Parathyroid adenoma (tissue), 2 donors: Measurements from ENCODE around the gene HOXB7.

Experiments
- H2AFZ ChIP-seq: fragments of 300-600 bp; sonication (generic); one replicate; pipeline ENCODE4 v1.7.0; 2017; ENCODE audit warnings: antibody characterized with exemption, mild to moderate bottlenecking
- H3K27ac ChIP-seq: fragments of 300-600 bp; sonication (generic); one replicate; pipeline ENCODE4 v1.7.0; 2017
- H3K27me3 ChIP-seq: fragments of 300-600 bp; sonication (generic); one replicate; pipeline ENCODE4 v1.7.0; 2017; ENCODE audit warnings: low read length; ENCODE audit not compliant: control insufficient read depth, insufficient read depth
- H3K36me3 ChIP-seq: fragments of 300-600 bp; sonication (generic); one replicate; pipeline ENCODE4 v1.7.0; 2017; ENCODE audit warnings: low read length; ENCODE audit not compliant: control insufficient read depth, insufficient read depth
- H3K4me1 ChIP-seq: fragments of 300-600 bp; sonication (generic); one replicate; pipeline ENCODE4 v1.7.0; 2017; ENCODE audit warnings: control low read depth
- H3K4me2 ChIP-seq: fragments of 300-600 bp; sonication (generic); one replicate; pipeline ENCODE4 v1.7.0; 2017; ENCODE audit warnings: low read length
- H3K4me3 ChIP-seq: fragments of 300-600 bp; sonication (generic); one replicate; pipeline ENCODE4 v1.7.0; 2017; ENCODE audit warnings: low read depth, low read length
- H3K79me2 ChIP-seq: fragments of 300-600 bp; sonication (generic); one replicate; pipeline ENCODE4 v1.7.0; 2017; ENCODE audit warnings: control low read depth
- H3K9ac ChIP-seq: fragments of 300-600 bp; sonication (generic); one replicate; pipeline ENCODE4 v1.7.0; 2017; ENCODE audit warnings: mild to moderate bottlenecking
- H3K9me3 ChIP-seq: fragments of 300-600 bp; sonication (generic); one replicate; pipeline ENCODE4 v1.7.0; 2017; ENCODE audit warnings: low read length; ENCODE audit not compliant: control insufficient read depth
- TF ChIP-seq, protein P1 (sequence below): fragments of 300-600 bp; sonication (generic); IDR thresholded peaks from one replicate; pipeline ENCODE4 v1.7.0; 2017; ENCODE audit warnings: antibody characterized with exemption, mild to moderate bottlenecking
- donor health status: primary hyperparathyroidism.

Gene HOXB7

DNA sequence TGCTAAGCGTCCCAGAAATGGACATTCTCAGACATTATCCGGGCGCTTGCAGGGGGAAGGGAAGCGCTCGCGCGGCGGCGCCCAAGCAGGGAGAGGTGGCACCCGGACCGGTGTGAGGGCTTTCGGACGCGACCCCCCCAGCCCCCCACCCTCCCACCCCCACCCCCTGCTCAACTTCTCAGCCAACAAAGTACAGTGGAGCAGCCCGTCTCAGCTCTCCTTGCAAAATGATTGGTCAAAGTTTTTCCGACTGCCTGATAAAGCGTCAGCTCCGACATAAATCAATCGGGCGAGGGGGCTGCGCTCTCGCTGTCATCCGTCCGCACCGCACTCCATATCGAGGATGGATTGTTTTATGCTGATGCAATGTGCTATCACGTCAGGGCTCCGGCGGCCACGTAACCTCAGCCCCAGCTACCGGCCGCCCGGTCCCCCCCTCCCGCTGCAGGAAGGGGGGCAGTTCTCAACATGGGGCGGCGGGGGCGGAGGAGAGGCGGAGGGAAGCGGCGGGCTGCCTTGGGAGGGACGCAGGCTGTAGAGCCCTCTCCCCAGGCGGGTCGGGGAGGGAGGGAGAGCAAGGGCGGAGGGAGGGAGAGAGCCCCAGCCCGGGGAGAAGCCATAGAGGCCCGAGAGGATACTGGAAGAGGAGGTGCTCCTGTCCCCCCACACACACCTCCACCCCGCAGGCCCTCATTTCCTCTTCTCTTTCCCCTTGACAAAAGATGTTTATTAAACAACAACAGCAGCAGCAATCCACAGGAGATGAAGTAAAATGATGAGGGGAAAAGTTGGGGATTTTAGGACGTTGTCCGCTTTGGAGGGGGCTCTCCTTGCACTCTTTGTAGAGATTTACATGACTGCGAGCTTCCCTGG, 15.7 kb upstream of the HOXB7 start, which contains the start of gene HOXB9:
Gene HOXB9, minus strand, starts transcription at position 114 of the 873 bp plus-strand sequence. Its CDS starts 89 bp downstream, at position 25.
- Histone ChIP-seq H3K79me2 (no peaks in the 10 kb centered on the region), H3K4me3 (peak within 1 kb of the TSS; percentile 31), H3K9ac (no peak within 1 kb of the TSS), H3K27me3 (peaks cover 43% of the 10 kb centered on the region), H3K4me2 (peak within 1 kb of the TSS; percentile 58), H3K9me3 (no peaks in the 10 kb centered on the region), H3K27ac (no peak within 1 kb of the TSS), H3K4me1 (peaks cover 6% of the 10 kb centered on the region), H2AFZ (no peak within 1 kb of the TSS), H3K36me3 (no peaks in the 10 kb centered on the region)
- TF ChIP-seq, protein P1, sequence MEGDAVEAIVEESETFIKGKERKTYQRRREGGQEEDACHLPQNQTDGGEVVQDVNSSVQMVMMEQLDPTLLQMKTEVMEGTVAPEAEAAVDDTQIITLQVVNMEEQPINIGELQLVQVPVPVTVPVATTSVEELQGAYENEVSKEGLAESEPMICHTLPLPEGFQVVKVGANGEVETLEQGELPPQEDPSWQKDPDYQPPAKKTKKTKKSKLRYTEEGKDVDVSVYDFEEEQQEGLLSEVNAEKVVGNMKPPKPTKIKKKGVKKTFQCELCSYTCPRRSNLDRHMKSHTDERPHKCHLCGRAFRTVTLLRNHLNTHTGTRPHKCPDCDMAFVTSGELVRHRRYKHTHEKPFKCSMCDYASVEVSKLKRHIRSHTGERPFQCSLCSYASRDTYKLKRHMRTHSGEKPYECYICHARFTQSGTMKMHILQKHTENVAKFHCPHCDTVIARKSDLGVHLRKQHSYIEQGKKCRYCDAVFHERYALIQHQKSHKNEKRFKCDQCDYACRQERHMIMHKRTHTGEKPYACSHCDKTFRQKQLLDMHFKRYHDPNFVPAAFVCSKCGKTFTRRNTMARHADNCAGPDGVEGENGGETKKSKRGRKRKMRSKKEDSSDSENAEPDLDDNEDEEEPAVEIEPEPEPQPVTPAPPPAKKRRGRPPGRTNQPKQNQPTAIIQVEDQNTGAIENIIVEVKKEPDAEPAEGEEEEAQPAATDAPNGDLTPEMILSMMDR, result no peak

DNA sequence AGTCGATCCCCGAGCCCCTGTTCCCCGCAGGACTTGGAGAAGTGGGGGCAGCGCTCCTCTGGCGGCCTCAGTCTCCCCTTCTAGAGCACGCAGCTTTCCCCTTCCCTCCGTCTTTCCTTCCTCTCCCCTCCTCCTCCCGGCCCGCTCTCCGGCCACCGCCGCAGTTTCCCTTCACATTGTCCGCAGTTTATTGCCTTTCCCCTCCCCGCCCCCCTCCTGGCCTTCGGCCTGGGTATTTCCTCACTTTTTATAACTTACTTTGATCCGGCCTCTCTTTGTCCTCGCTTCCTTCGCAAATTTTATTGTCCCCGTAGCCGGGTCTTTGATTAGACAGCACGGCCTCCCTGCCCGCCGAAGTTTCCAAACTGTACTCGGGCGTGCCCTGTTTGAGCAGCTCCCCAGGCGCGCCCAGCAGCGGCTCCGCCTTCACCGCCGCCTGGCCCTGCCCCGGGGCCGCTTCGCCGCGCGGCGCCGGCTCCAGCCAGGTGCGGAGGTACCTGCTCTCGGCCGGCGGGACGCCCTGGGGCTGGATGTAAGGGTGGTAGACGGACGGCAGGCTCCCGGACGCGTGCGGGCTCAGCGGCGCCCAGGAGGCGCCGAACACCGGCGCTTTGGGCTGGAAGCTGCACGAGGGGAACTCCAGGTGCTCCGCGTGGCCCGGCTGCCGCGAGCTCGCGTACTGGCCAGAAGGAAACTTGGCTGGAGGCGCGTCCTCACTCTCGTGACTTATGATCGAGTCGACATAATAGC, 14.9 kb upstream of the HOXB7 start:
- Histone ChIP-seq H3K4me2 (peak overlapping the region; percentile 58), H3K9me3 (no peaks in the 10 kb centered on the region), H3K4me1 (peaks cover 6% of the 10 kb centered on the region), H3K79me2 (no peaks in the 10 kb centered on the region), H3K9ac (no peak overlapping the region), H3K36me3 (no peaks in the 10 kb centered on the region), H3K27ac (no peak overlapping the region), H3K4me3 (peak overlapping the region; percentile 31), H2AFZ (no peak overlapping the region), H3K27me3 (peaks cover 42% of the 10 kb centered on the region)
- TF ChIP-seq, protein P1, result no peak

GRCh38 chr17:48624544-48625494, 14.0 kb upstream of the HOXB7 start:
- Histone ChIP-seq H3K4me3 (no peak overlapping the region), H3K9ac (no peak overlapping the region)

GRCh38 chr17:48624118-48624517, 13.3 kb upstream of the HOXB7 start:
- Histone ChIP-seq H2AFZ (no peak overlapping the region), H3K27ac (no peak overlapping the region), H3K9me3 (no peaks in the 10 kb centered on the region), H3K9ac (no peak overlapping the region), H3K4me2 (no peak overlapping the region), H3K4me3 (no peak overlapping the region), H3K36me3 (no peaks in the 10 kb centered on the region), H3K27me3 (peaks cover 47% of the 10 kb centered on the region), H3K79me2 (no peaks in the 10 kb centered on the region), H3K4me1 (peaks cover 6% of the 10 kb centered on the region)
- TF ChIP-seq, protein P1, result no peak

More at GRCh38 chr17:48624544-48625494, 14.0 kb upstream of the HOXB7 start:
- Histone ChIP-seq H3K36me3 (no peaks in the 10 kb centered on the region), H3K4me1 (peaks cover 6% of the 10 kb centered on the region), H3K9me3 (no peaks in the 10 kb centered on the region), H3K4me2 (peak overlapping the region; percentile 58), H3K79me2 (no peaks in the 10 kb centered on the region), H3K27me3 (peaks cover 47% of the 10 kb centered on the region), H2AFZ (no peak overlapping the region), H3K27ac (no peak overlapping the region)
- TF ChIP-seq, protein P1, result no peak
